ENCODE measurements around the gene ASB4.
"Not testable (repeated sequence)": the region's sequence is repeated elsewhere in the genome, so short reads cannot be mapped to it uniquely, and the experiment has no call there.

The ASB4 gene

DNA sequence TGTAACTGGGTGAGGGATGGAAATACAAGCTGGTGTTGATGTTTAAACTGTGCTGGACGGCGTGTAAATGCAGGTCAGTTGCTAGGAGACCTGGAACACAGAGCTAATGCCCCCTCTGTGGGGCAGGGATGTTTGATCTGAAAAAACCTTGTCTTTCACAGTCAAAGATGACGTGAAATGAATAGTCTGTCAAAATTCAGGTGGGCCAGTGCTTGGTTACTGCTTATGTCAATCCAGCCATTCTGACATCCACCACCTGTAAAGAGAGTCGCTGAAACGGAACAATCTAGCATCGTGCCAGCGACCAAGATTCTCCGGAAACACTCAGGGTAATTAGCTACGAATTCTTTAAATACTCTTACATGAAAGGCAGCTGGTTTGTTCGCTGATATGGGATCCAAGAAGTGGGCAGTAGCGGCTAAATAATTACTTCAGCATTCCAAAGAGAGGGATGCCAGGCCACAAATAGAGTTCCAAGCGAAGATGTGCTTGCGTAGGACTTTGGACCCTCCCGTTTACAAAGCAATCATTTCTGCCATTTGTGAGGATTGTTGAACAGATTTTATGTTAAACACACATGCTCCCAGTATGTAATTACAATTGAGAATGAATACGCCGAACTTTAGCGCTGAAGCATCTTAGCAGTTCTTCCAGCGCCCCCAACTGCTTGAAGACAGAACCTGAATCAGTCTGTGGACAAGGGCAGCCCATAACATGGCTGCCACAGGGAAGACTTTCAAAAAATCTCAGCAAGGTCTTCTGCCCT is 7.3 kb upstream of the ASB4 start:
- no peak for DNase-seq (ENCODE audit: low read depth in 3 of 3, low spot score in 1 of 3)

DNA sequence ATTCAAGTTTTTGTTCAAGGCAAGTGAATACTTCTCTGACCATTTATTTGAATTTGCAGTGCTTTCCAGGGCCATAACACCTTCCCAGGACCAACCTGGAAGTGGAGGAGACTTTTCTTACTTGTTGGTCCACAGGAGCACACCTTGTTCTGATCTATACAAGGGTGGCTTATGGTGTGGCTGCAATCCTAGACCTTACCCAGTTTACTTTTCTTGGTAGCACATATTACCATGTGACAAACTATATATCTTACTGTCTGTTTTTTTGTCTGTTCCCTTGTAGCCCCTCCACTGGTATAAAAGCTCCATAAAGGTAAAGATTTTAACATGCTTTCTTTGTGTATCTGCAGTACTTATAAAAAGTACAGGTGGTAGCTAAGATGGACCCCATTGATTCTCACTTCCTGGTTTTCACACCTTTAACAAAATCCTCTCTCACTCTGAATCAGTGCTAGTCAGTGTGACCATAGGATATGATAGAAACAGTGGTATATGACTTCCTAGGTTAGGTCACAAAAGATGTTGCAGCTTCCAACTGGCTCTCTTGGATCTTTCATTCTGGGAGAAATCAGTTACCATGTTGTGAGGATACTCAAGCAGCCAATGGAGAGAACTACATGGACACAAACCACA is 5.6 kb upstream of the ASB4 start:
- no peak for DNase-seq (ENCODE audit: low read depth in 3 of 3, low spot score in 1 of 3)

DNA sequence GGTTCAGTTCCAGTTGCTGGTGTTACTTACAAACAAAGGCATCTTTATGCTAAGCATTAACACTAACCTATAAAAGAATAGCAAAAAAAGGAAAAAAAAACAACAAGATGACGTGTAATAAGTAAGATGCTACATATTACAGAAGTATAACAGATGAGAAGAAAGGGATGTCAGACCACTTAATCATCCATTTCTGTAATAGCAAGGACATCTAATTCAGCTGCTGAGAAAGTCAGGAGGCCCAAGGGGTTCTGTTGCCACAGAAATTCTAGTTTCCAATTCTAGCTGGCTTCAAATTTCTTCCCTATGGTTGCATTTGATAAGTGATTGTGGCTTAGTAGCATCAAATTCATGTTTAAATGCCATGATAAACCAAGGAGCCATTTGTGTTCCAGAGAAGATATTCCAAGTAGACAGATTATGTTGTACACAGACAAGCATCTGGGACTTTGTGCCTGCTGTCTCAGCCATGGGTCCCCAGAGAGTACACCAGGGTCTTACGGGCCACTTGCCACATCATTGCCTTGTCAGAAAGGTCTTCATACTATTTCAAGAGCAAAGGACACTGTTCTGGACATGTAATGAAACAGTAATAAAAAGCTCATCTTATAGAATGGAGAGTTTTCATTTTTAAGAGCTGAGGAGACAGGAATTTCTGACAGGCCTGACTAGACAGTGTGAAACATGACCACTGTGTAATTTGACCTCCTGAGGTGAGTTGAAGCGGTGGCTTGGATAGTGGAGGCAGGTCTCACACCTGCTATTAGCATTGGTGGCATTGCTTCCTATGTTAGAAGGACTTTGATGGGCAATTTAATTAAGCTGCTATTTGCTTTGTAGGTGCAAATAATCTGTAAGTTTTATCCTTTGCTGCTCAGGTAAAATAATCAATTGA is 4.2 kb upstream of the ASB4 start:
- DNase-seq (ENCODE audit: low read depth in 3 of 3, low spot score in 1 of 3) = no peak

DNA sequence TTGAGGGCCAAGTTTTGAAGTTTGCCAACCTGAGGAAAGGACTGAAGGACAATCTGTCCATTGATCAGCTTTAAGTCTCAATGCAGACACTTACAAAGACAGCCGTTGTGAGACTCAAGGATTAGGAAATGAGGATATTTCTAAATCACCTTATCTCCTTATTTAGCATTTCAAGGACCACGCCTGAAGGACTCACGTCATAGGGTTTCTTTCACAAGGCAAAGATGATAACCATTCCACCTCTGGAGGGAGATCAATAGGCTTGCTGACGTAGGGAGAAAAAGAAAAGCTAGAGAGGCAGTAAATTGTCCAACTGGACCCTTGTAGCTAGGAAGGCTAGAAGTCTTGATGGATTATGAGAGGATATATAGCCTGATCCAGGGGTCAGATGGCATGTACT is 3.3 kb upstream of the ASB4 start:
- no peak for DNase-seq (ENCODE audit: low read depth in 3 of 3, low spot score in 1 of 3)

DNA sequence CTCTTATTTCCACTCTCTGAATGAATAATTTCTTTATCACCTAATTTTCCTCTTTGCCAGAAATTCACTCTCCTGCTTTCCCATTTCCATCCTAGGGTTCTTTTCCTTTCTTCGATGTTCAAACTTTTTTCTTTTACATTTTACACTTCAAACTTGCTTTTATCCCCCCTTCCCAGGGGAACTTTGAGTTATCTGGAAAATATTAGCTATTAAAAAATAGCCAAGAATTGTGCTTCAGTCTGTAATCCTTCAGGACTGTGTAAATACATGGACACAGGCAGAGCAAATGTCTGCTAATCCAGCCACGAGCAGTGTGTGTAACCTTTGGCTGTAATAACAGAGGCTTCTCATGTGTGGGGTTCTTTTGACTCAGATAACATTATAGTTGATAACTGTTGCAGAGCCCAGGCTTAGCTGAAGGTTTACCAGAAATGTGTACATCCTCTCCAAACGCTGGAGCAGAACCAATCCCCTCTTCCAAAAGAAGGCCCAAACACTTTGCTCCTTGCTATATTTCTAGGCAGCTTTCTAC is 4.6 kb downstream of the ASB4 start:
- no peak for DNase-seq (ENCODE audit: low read depth in 3 of 3, low spot score in 1 of 3)

DNA sequence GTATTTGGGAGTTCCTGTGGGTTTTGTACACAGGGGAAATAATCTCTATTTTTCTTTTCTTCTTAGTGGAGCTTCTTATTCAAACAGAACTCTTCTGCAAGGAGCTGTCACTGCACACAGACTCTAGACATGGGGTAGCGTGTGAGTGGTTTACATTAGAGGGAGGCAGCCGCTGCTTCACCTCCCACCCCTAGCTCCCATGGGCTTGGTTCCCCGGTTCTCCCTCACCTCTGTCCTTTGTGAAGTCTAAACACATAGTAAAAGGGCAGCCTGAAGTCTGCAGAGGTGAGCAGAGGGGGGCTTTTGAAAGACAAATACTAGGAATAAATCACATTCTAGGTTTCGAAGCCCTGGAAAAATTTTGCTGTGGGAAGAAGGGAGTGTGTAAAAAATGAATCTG is 5.5 kb downstream of the ASB4 start:
- DNase-seq (ENCODE audit: low read depth in 3 of 3, low spot score in 1 of 3) = no peak

DNA sequence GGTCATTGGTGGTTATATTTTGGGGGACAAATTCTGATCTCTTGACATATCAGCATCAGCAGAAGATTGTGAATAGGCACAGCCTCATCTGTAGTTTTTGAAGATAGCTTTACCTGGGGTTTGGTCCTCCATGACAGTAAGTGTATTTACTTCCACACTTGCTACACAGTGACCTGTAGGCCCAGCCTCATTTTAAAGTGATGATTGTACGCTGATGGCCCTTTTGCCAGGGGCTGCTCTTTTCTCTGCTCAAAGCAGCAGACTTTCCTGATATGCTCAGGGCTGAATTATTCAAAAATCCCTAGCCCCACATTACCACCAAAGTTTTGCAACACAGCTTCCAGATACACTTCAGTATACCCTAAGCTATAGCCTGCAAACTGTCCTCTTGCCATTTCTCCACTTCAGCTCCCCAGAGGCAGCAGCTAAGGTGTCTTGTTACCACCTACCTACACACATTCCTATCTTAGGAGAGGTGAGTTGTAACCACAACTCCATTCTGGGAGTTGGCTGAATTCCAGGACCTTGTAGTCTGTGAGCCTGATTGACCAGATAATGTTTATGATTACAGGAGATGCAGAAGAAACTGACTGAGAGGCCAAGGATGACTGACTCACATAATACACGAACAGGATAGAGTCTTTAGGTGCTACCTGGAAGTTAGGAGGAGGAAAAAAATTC is 6.0 kb downstream of the ASB4 start:
- DNase-seq (ENCODE audit: low read depth in 3 of 3, low spot score in 1 of 3) = no peak

DNA sequence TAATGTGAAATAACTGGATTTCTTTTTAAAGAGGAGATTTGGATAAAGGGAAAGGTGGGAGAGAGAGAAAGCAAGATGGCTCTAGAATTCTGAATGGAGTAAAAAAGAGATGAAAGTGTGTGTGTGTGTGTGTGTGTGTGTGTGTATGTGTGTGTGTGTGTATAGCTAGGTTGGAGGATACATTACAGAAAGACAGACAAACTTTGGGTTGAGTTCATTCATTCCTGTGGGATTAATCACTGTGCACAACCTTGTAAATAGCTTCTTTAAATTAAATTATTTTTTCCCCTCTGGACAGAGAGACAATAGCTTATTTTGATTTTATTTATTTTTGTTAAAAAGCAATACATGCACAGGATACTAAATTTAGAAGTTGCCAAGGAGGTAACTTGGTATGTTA is 7.5 kb downstream of the ASB4 start:
- DNase-seq (ENCODE audit: low read depth in 3 of 3, low spot score in 1 of 3) = no peak

DNA sequence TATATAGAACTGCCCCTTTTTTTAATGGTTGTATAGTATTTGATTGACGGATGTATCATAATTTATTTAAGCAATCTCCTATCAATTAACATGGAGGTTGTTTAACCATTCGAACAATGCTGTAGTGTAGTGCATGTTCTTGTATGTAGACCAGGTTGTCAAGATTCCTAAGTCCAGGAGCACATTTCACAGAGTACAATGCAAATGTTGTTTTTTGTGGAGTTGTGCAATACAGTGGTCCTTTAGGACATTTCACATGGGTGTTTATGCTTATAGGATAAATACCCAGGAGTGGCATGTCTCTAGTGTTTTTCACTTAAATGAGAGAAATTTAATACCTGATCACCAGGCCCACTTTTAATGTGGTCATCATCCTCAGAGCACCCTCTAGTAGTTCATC is 8.1 kb downstream of the ASB4 start:
- DNase-seq (ENCODE audit: low read depth in 3 of 3, low spot score in 1 of 3) = no peak

DNA sequence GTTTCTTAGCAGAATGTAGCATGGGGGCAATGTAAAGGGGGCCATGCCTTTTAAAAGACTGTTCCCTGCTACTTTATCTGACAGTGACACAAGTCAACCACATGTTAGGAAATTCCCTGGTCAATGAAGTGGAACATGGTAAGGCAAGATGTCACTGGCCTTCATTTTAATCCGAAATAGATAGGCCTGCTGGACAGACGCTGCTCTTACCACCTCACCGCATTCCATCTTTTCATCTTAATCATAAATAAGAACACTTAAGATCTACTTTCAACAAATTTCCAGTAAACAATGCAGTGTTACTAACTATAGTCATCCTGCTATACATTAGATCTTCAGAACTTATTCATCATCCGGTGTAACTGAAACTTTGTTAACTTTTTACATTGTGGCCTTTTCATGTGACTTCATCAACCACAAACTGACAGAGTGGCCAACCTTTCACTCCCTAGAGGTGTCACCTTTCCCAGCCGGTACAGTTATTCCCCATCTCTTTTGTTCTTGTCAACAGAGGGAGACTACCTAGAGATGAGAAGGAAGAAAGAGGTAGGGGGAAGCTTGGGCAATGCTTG is 15.6 kb downstream of the ASB4 start:
- no peak for DNase-seq (ENCODE audit: low read depth in 3 of 3, low spot score in 1 of 3)

DNA sequence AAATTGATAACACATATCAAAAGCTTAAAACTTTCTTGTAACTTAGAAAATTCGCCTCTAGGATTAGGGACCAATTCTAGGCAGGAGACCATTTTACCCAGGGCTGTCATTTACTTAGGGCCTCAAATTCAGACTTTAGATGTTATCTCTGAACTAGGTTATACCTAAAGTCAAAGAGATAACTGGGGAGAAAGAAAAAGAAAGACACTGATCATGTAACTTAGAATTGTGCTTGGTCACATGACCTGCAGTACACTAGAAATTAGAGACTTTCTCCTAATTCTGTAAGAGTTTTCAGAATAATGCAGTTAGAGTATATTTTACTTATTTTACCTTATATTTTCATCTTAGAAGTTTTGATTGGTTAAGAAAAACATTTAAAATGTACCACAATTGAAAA is 16.7 kb downstream of the ASB4 start:
- no peak for DNase-seq (ENCODE audit: low read depth in 3 of 3, low spot score in 1 of 3)

DNA sequence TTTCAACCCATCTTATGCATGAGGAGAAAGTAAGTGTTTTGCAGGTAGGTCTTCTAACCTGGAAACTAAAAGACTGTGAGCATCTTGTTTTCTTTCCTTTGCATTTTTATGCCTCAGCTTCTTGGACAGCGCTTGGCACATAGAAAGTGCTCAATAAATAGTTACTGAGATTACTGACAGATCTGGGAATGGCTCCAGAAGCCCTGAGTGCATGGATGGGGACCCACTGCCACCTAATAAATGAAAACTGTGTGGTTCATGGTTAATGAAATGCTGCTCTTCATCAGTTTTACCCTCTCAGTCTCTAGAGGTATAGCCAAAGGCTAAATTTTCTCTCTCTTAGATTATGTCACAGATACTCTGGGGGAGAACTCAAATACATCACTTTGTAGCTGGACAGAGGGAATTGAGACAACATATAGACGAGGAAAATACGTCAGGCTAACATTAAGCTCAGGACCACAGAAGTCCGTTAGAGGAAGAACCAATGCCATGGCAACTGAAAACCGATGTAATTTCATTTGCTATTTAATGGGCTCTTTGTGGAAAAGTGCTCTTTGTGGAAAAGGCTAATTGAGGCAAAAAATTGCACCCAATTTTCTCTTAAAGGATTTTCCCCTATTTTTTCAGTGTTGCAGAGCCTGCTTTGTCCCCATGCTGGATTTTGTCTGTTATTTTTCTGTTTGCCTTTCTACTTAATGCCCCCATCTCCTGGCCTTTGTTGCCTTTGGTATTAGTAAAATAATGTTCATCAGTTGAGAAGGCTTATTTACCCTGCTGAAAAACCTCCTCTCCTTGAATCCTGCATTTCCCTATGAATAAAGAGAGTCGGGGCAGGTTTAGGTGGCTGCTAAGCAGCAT is 17.8 kb downstream of the ASB4 start:
- no peak for DNase-seq (ENCODE audit: low read depth in 3 of 3, low spot score in 1 of 3)

DNA sequence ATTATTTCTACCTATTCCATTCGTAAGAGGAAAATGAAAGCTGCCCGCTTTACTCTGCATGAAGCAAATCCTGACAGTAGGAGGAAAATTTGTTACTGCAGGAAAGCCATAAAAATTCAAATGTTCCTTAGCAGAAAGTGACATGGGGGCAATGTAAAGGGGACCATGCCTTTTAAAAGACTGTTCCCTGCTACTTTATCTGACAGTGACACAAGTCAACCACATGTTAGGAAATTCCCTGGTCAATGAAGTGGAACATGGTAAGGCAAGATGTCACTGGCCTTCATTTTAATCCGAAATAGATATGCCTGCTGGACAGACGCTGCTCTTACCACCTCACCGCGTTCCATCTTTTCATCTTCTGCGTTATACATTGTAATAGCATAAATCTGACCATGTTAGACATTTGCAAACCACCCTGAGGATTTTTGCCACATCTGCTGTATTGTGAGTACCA is 18.4 kb downstream of the ASB4 start:
- not testable (repeated sequence) for DNase-seq (ENCODE audit: low read depth in 3 of 3, low spot score in 1 of 3)

DNA sequence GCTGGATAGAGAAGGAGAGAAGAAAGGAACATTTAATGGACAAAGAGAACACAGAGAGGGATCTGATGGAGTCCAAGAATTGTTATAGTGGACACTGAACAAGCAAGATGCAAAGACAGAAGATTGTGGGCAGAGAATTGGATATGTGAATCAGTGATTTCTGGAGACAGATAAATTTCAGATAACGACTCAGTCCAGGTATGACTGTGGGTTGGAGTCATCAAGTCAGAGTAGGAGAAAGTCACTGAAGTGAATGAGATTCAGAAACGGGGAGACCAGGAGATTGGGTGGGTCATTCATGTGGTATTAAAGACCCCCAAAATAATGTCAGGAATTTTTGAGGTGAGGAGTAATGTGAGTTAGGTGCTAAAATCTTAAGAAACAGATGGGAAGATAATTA is 23.0 kb downstream of the ASB4 start:
- DNase-seq (ENCODE audit: low read depth in 3 of 3, low spot score in 1 of 3) = no peak

DNA sequence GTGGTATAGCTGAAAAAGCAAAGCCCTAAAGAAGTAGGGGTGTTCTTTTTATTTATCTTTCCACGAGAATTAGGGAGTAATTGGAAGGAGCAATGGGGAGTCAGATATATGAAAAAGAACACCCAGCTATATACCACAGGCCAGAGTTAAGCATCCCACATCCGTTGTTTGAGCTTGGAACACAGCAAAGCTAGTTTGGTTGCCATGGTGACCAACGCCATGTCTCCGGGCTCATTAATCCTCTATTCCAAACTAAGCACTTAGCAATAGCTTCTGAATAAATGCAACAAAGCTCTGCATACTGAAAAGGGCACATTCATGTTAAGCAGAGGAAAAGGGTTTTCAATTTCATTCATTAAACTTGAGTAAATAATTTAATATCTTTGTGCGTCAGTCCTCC is 23.5 kb downstream of the ASB4 start:
- no peak for DNase-seq (ENCODE audit: low read depth in 3 of 3, low spot score in 1 of 3)

DNA sequence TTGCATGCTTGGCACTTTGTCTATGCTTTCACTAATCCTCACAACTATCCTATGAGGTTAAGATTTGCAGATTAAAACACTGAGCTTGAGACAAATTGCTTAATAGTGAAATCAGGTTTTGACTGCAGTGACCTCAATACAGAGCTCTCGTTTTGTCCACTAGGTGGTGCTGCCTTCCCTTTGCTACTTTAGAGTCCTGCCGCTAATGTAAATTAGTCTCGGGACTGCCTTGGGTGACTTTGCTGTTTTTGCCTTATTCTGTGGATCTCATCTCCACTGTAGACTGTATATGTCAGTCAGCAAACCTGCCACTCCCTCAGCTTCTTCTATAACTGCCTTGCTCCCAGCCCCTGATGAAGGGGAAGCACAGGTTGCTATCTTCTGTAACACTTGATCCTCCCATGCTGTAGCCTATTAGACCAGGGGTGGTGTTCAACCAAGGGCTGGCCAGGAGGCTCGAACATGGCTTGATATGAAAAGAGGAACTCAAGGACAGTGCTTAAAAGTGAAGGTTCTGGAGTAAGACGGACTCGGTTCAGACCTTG is 26.0 kb downstream of the ASB4 start:
- DNase-seq (ENCODE audit: low read depth in 3 of 3, low spot score in 1 of 3) = no peak

DNA sequence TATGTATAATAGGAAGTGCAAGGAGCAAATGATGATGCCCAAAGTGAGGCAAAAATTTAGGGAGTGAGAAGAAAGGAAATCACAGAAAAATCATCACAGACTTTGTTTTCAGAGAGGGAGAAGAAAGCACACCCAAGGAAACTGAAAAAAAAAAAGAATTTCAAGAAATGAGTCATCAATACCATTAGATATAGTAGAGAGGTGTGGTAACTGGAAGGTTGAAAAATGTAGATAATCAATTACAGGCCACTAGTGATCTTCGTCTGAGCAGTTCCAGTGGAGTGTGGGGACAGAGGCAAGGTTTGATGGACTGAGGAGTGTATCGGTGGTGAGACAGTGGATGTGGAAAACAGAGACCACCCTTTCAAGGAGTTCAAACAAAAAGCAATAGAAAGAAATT is 31.7 kb downstream of the ASB4 start:
- DNase-seq (ENCODE audit: low read depth in 3 of 3, low spot score in 1 of 3) = no peak

DNA sequence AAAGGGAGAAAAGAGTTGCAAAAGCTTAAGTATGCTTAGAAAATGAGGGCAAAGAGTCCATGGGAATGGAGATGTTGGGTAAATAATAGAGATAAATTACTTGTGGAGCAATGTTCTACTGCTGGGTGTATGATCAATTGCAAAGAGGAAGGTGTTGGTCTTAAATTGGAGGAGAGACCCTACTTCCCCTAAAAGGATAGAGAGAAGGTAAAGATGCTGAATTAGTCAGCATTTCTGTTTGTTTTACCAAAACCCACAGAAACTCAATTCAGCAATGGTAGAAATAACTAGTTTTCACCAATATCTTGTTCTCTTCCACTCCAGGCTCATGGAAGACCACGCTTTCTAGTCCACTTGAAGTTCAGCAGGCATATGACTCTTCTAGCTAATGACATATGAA is 32.1 kb downstream of the ASB4 start:
- no peak for DNase-seq (ENCODE audit: low read depth in 3 of 3, low spot score in 1 of 3)

DNA sequence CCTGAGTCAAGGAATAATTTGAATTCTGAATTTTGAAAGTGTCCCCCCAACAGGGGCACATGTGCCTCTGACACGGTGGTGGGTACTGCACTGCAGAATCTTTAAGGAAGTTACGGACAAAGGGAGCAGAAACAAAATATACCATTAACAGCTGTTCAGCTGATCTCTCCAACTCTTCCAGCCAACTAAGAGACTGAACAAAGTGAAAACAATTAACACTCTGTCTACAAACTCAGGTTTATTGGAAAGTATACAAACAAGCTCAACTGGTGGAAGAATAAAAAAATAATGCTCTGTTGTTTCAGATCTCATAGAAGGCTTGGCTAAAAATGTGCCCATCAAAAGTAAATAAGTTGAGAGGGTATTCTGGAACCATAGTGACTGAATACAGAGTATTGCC is 34.4 kb downstream of the ASB4 start:
- DNase-seq (ENCODE audit: low read depth in 3 of 3, low spot score in 1 of 3) = no peak

DNA sequence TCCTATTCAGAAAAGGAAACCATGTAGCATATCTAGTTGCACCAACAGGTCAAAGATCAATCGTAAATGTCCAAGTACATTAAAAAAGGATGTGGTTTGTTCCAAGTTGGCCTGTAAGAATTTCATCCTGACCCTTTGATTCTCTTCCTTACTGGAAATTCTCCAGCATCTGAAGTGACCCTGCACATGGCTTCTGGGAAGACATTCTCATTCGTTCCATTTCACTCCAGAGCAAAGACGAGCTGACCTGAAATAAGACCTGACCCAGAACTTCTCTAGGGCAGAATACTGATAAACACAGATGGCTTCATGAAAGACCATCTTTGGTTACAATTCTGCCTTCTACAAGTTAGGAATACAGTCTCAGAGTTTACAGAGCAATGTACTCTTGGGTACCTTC is 39.8 kb downstream of the ASB4 start:
- no peak for DNase-seq (ENCODE audit: low read depth in 3 of 3, low spot score in 1 of 3)

Data from stimulated activated CD4-positive, alpha-beta T cell treated with anti-CD3 and anti-CD28 coated beads, TNF-alpha, amount 100 ng/mL, for 1 hour (primary cell).